Measurements from ENCODE around the gene RALGAPB. TPM values are rescaled to one million over a fixed set of nuclear protein-coding genes. Genes with fewer than 3 reads are reported as not detected.

Gene RALGAPB
- total and polyA plus RNA-seq, 3 donors from 2014 or later = 49.9 to 64.7 (median 52.6) TPM

DNA sequence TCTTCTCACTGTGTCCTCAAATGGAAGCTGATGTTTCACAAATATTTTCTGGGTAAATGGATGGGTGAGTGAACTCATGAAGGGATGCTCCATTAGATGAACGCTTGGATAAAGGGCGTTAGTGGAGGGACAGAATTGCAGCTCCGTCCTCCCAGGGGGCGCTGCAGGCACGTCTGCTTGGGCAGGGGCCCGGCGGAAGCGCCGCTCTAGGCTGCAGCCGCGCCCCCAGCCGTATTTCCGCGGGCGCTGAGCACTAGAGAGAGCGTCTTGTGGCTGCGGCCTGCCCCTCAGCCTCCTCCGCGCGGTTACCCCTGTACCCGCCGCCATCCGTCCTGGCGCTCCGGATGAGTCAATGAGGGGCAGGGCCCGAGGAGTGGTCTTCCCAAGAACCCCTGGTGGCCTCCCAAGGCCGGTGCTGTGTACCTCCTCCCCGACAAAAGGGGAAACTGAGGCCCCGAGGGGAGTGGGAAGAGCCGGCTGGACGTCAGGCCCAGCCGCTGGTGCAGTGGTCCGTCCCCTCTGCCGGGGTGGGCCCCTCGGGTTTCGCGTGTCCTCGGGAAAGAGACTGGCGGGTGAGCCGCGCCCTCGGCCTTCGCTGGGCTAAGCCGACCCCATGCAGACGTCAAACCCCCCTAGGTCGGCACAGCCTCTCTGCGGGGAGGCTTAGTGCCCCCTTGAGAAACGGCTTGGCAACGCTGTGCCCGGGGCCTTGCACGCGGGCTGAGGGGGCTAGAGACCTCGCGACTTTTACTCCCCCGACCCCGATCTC is 26.0 kb upstream of the RALGAPB start:
- intact Hi-C loops (cut with DNase I; ENCODE audit: low total_unique reads) = no loop called here
- Histone ChIP-seq H3K27me3 (no peaks in the 10 kb centered on the region), H3K27ac (peak overlapping the region; percentile 75 to 84), H3K4me1 (peaks cover 9% of the 10 kb centered on the region), H3K4me3 (peak overlapping the region; percentile 94 to 100), H3K9me3 (no peaks in the 10 kb centered on the region), H3K36me3 (ENCODE audit: low read depth, missing control alignments) (no peaks in the 10 kb centered on the region)
- no peak for TF ChIP-seq POLR2A (IDR thresholded peaks at IDR 0.05)
- TF ChIP-seq, protein P1, sequence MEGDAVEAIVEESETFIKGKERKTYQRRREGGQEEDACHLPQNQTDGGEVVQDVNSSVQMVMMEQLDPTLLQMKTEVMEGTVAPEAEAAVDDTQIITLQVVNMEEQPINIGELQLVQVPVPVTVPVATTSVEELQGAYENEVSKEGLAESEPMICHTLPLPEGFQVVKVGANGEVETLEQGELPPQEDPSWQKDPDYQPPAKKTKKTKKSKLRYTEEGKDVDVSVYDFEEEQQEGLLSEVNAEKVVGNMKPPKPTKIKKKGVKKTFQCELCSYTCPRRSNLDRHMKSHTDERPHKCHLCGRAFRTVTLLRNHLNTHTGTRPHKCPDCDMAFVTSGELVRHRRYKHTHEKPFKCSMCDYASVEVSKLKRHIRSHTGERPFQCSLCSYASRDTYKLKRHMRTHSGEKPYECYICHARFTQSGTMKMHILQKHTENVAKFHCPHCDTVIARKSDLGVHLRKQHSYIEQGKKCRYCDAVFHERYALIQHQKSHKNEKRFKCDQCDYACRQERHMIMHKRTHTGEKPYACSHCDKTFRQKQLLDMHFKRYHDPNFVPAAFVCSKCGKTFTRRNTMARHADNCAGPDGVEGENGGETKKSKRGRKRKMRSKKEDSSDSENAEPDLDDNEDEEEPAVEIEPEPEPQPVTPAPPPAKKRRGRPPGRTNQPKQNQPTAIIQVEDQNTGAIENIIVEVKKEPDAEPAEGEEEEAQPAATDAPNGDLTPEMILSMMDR (IDR thresholded peaks at IDR 0.05) = peak; percentile 87 to 98 (median 96)
- DNase-seq = peak; percentile 95
- 0 to 1% methylated on average over 26 to 55 of the region's 56 CpGs for WGBS, 2 donors

DNA sequence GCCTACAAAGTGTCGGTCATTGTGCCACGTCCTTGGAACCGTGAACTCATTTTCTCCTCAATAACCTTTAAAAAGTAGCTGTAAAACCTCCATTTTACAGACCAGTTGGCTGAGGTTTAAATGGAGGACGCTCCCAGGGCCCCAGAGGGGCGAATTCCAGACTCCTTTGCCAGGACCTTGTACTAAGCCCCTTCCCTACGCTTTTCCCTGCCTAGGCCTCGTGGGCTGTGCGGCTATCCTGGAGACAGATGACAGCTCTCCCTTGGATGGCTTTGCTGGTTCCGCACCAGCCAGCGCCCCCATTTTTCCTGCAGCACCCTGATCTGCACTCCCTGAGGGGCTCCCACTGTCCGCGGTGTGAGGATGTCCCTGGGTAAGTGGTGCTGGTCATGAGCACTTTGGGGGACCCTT is 25.4 kb upstream of the RALGAPB start:
- Histone ChIP-seq H3K27ac (peak overlapping the region; percentile 75 to 84), H3K4me3 (peak overlapping the region; percentile 94 to 100), H3K27me3 (no peaks in the 10 kb centered on the region), H3K4me1 (peaks cover 9% of the 10 kb centered on the region), H3K9me3 (no peaks in the 10 kb centered on the region), H3K36me3 (ENCODE audit: low read depth, missing control alignments) (no peaks in the 10 kb centered on the region)
- intact Hi-C loops (cut with DNase I; ENCODE audit: low total_unique reads) = no loop called here
- TF ChIP-seq, protein P1 (IDR thresholded peaks at IDR 0.05) = no peak
- TF ChIP-seq POLR2A (IDR thresholded peaks at IDR 0.05) = no peak
- WGBS, 2 donors = 22 to 35% methylated on average over 10 to 12 of the region's 12 CpGs
- DNase-seq = no peak

DNA sequence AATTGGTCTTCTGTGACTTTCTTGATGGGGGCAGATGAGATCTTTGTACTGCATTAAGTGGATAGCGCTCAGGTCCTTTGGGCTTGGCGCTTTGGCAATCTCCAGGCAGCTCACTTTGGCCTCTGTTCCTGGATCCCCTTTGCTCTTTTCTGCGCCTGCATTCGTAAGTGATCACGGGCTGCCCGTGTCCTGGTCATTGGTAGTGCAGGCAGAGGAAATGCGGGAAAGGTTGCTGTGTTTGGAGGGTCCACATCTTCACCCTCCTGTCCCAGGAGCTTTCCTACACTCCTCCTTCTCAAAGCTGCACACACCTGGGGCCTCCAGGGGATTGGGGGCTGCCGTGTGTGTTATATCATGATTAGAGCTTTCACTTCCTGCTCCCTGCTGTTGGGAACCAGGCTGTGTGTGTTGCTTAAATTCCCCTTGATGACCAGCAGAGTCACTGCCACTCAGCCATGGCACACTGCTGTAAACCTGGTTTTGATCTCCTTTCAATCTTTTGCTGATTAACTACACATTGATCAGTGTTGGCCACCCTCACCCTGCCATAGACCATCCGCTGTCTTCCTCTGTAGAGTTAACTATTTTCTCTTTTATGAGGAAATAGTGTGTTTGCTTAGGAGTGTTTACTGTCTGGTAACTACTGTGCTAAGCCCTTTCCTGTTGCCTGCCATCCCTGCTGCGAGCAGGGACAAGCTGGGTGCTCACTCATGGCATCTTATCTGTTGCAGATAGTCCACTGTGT is 24.5 kb upstream of the RALGAPB start:
- no peak for DNase-seq
- WGBS, 2 donors = 75 to 87% methylated on average over 10 of the region's 10 CpGs
- Histone ChIP-seq H3K4me3 (no peak overlapping the region), H3K27ac (no peak overlapping the region), H3K27me3 (no peaks in the 10 kb centered on the region), H3K4me1 (peaks cover 9% of the 10 kb centered on the region), H3K36me3 (ENCODE audit: low read depth, missing control alignments) (no peaks in the 10 kb centered on the region), H3K9me3 (no peaks in the 10 kb centered on the region)
- TF ChIP-seq POLR2A (IDR thresholded peaks at IDR 0.05) = no peak
- TF ChIP-seq, protein P1 (IDR thresholded peaks at IDR 0.05) = no peak
- intact Hi-C loops (cut with DNase I; ENCODE audit: low total_unique reads) = no loop called here

DNA sequence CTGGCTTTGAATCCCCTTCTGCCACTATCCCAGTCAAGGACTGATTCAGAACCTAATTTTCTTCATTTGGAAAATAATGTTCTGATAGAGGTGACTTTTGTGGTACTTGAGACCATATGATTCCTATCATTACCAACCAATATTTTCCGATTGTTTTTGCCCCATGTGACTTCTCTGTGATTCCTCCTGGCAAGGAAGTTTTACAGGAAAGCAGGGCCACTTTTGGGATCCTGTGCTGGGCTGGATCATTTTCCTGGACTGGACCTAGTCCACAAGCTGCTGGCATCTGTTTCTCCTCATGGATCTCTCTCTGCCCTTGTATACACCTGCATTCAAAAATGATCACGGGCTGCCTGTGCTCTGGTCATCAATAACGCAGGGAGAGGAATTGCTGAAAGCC is 23.6 kb upstream of the RALGAPB start:
- 91% methylated on average over 3 of the region's 3 CpGs for WGBS, 2 donors
- peaks cover 9% of the 10 kb centered on the region for H3K4me1 ChIP-seq
- no peak overlapping the region for H3K27ac ChIP-seq
- H3K27me3 ChIP-seq = no peaks in the 10 kb centered on the region
- no peak overlapping the region for H3K4me3 ChIP-seq
- TF ChIP-seq, protein P1 (IDR thresholded peaks at IDR 0.05) = no peak
- no peak for TF ChIP-seq POLR2A (IDR thresholded peaks at IDR 0.05)
- no peaks in the 10 kb centered on the region for H3K36me3 ChIP-seq (ENCODE audit: low read depth, missing control alignments)
- H3K9me3 ChIP-seq = no peaks in the 10 kb centered on the region
- intact Hi-C loops (cut with DNase I; ENCODE audit: low total_unique reads) = no loop called here
- DNase-seq = no peak

Measured in testis (tissue), 3 donors.